K562 (cell line): ENCODE measurements around the gene SHROOM3.

ENCODE experiments used
- ARNT ChIP-seq, 2 experiments: fragments of 450-650 bp; IDR thresholded peaks; 2 replicates each; pipeline ENCODE4 v1.6.1; 2016; ENCODE audit warnings: mild to moderate bottlenecking in 1 of 2
- MAZ ChIP-seq, 2 experiments: fragments of 450-650 bp in 1 of 2; sonication (generic) in 1 of 2; formaldehyde crosslinking; IDR thresholded peaks in 1 of 2; conservative IDR thresholded peaks in 1 of 2; 2 replicates each; pipeline versions ENCODE4 v1.4.0 to v1.5.0; 2020; ENCODE audit warnings: mild to moderate bottlenecking in 1 of 2, missing genetic modification reagents in 1 of 2
- MTF1 ChIP-seq: fragments of 250-450 bp; sonication (Bioruptor Pico); IDR thresholded peaks from 2 replicates; pipeline ENCODE4 v1.9.0; 2021; ENCODE audit warnings: moderate library complexity, mild to moderate bottlenecking, inconsistent platforms, borderline replicate concordance
- RAD21 ChIP-seq, 2 experiments: fragments of 250-450 bp in 1 of 2; fragments of 450-650 bp in 1 of 2; sonication (Bioruptor Pico) in 1 of 2; formaldehyde crosslinking in 1 of 2; IDR thresholded peaks in 1 of 2; conservative IDR thresholded peaks in 1 of 2; 2 replicates each; pipeline versions ENCODE4 v1.4.0 to v1.8.0; 2020 to 2022; ENCODE audit warnings: mild to moderate bottlenecking in 2 of 2, moderate library complexity in 1 of 2
- RBM39 ChIP-seq: fragments of 200-400 bp; formaldehyde crosslinking; optimal IDR thresholded peaks from 2 replicates; pipeline ENCODE3; 2018; ENCODE audit warnings: low read depth, low read length
- SRF ChIP-seq, 2 experiments: fragments of 250-450, 450-650 bp in 1 of 2; sonication (Bioruptor Pico) in 1 of 2; sonication (generic) in 1 of 2; formaldehyde crosslinking; IDR thresholded peaks; 2 replicates each; pipeline versions ENCODE4 v1.5.0 to v1.5.1; 2020 to 2022; ENCODE audit warnings: mild to moderate bottlenecking in 1 of 2, missing genetic modification reagents in 1 of 2
- TEAD2 ChIP-seq: fragments of 450-650 bp; IDR thresholded peaks from 2 replicates; pipeline ENCODE4 v1.6.1; 2016; ENCODE audit warnings: missing genetic modification characterization, control low read depth, missing compliant biosample characterization
- ZNF143 ChIP-seq: sonication (generic); formaldehyde crosslinking; IDR thresholded peaks from 2 replicates; pipeline ENCODE4 v1.9.0; 2022; ENCODE audit warnings: mild to moderate bottlenecking, missing genetic modification reagents
- ZNF311 ChIP-seq: fragments of 250-450 bp; sonication (Bioruptor Pico); IDR thresholded peaks from 2 replicates; pipeline ENCODE4 v1.4.0; 2020; ENCODE audit warnings: mild to moderate bottlenecking, moderate library complexity

- TF ChIP-seq ZNF143 (CRISPR knock-in tag): no peak
- TF ChIP-seq RAD21 (CRISPR knock-in tag; conservative IDR thresholded peaks at IDR 0.05 in 1 of 2, IDR thresholded peaks at IDR 0.05 in 1 of 2): no peak
- no peak for TF ChIP-seq MTF1 (CRISPR knock-in tag)
- no peak for TF ChIP-seq RBM39
- no peak for TF ChIP-seq SRF (CRISPR knock-in tag; IDR thresholded peaks at IDR 0.05)
- TF ChIP-seq MAZ (CRISPR knock-in tag; conservative IDR thresholded peaks at IDR 0.05 in 1 of 2, IDR thresholded peaks at IDR 0.05 in 1 of 2): no peak
- no peak for TF ChIP-seq ZNF311
- no peak for TF ChIP-seq ARNT (IDR thresholded peaks at IDR 0.05)
- TF ChIP-seq TEAD2 (tag): no peak
These were observed 259.0 kb downstream of the SHROOM3 start for GRCh38 chr4:76694056-76694455.
